K562 (cell line): ENCODE data around the gene CRTC3. TPM values are rescaled to one million over a fixed set of nuclear protein-coding genes. Genes with fewer than 3 reads are reported as not detected.

Experiments used
- ATAC-seq: fragments of 200-7000 bp; cut with Tn5 transposase; 3 replicates; pipeline ENCODE4 v1.9.1; 2020; ENCODE audit warnings: moderate library complexity
- BruUV-seq: library from RNA; stranded (reverse); fragments of 400-500 nt; replicated peaks from 2 replicates; lab custom pipeline; 2021; lab: Mats Ljungman, UMichigan
- CTCF ChIA-PET: fragments of 300-600 bp; formaldehyde crosslinking; extraction: SDS; loops from one replicate; lab custom pipeline; 2021; ENCODE audit warnings: low intra/inter-chr PET ratio; lab: Yijun Ruan, JAX
- POLR2A ChIA-PET: fragments of 300-600, 350-650 bp; sonication (Branson Sonifier 250); formaldehyde crosslinking; extraction: SDS; loops from one replicate; lab custom pipeline; 2021; ENCODE audit warnings: antibody characterized with exemption, inconsistent platforms; lab: Yijun Ruan, JAX
- DNase-seq, 4 experiments: peaks; one replicate each; pipeline versions ENCODE4 v3.0.0 to v3.0.0-alpha.2; 2011 to 2018; ENCODE audit warnings: low spot score in 3 of 4, mixed read lengths in 3 of 4; ENCODE audit errors: extremely low read depth in 1 of 4
- FAIRE-seq: peaks from 2 replicates; lab custom pipeline; 2011; peaks lifted over from hg19 to GRCh38; lab: Jason Lieb, UNC
- H2AFZ ChIP-seq: 2 replicates; pipeline ENCODE4 v1.6.0; 2011; ENCODE audit warnings: low read depth, low read length, control low read depth, inconsistent platforms
- H3K27ac ChIP-seq: fragments of 200-600 bp; 3 replicates; pipeline ENCODE4 v1.8.0; 2011; ENCODE audit warnings: low read depth, mild to moderate bottlenecking, control low read depth, inconsistent platforms, low read length, moderate library complexity, mixed read lengths; ENCODE audit errors: extremely low read depth
- H3K27me3 ChIP-seq, 2 experiments: fragments of 300-600 bp in 1 of 2; 2 replicates in 1 of 2; 3 replicates in 1 of 2; pipeline versions ENCODE4 v1.6.0 to v1.8.0; 2011; ENCODE audit warnings: inconsistent platforms in 2 of 2, low read length in 2 of 2, mild to moderate bottlenecking in 1 of 2, mixed read lengths in 1 of 2, moderate library complexity in 1 of 2; ENCODE audit not compliant: control insufficient read depth in 2 of 2, insufficient read depth in 2 of 2
- H3K36me3 ChIP-seq: fragments of 300-600 bp; 3 replicates; pipeline ENCODE4 v1.8.0; 2011; ENCODE audit warnings: mild to moderate bottlenecking, low read length, inconsistent platforms; ENCODE audit not compliant: control insufficient read depth, insufficient read depth
- H3K4me1 ChIP-seq, 2 experiments: fragments of 200-600 bp in 1 of 2; replicated peaks in 1 of 2; 2 replicates in 1 of 2; 3 replicates in 1 of 2; pipeline versions ENCODE4 v1.5.1 to v1.8.0; 2011; ENCODE audit warnings: inconsistent platforms in 2 of 2, low read length in 2 of 2, mild to moderate bottlenecking in 1 of 2, mixed read lengths in 1 of 2, moderate library complexity in 1 of 2; ENCODE audit not compliant: control insufficient read depth in 2 of 2, insufficient read depth in 2 of 2
- H3K4me2 ChIP-seq: 2 replicates; pipeline ENCODE4 v1.6.1; 2011; ENCODE audit warnings: low read length, control low read depth, inconsistent platforms, mixed read lengths; ENCODE audit not compliant: insufficient read depth
- H3K4me3 ChIP-seq: fragments of 200-600 bp; sonication (generic), shearing (Covaris generic); 2 replicates; pipeline ENCODE4 v1.5.1; 2016; ENCODE audit warnings: control low read depth, inconsistent platforms
- H3K79me2 ChIP-seq: fragments of 200-600 bp; 3 replicates; pipeline ENCODE4 v1.8.0; 2011; ENCODE audit warnings: low read length, inconsistent platforms; ENCODE audit not compliant: control insufficient read depth, insufficient read depth
- H3K9ac ChIP-seq, 2 experiments: 2 replicates each; pipeline versions ENCODE4 v1.6.0 to v1.6.1; 2011; ENCODE audit warnings: low read depth in 2 of 2, low read length in 2 of 2, control low read depth in 1 of 2, inconsistent platforms in 1 of 2, mild to moderate bottlenecking in 1 of 2, mixed read lengths in 1 of 2; ENCODE audit not compliant: insufficient read depth in 1 of 2
- H3K9me1 ChIP-seq: one replicate; pipeline ENCODE4 v1.6.0; 2011; ENCODE audit warnings: inconsistent platforms, mild to moderate bottlenecking, low read length, moderate library complexity; ENCODE audit not compliant: control insufficient read depth, insufficient read depth
- H3K9me3 ChIP-seq: replicated peaks from 2 replicates; pipeline ENCODE4 v1.5.1; 2011; ENCODE audit warnings: low read depth, low read length, inconsistent platforms; ENCODE audit not compliant: control insufficient read depth, insufficient read depth
- H4K20me1 ChIP-seq: replicated peaks from 2 replicates; pipeline ENCODE4 v1.6.1; 2011; ENCODE audit warnings: low read length, inconsistent platforms, mixed read lengths; ENCODE audit not compliant: control insufficient read depth, insufficient read depth
- HMBOX1 ChIP-seq: sonication (generic); IDR thresholded peaks from 2 replicates; pipeline ENCODE4 v1.6.1; 2016
- IRF1 ChIP-seq: sonication (generic); formaldehyde crosslinking; IDR thresholded peaks from 2 replicates; pipeline ENCODE4 v1.8.0; 2022; ENCODE audit warnings: missing genetic modification reagents, mild to moderate bottlenecking, borderline replicate concordance
- TSHZ1 ChIP-seq: fragments of 250-450 bp; sonication (Bioruptor Pico); IDR thresholded peaks from 2 replicates; pipeline ENCODE4 v1.4.0; 2020; ENCODE audit warnings: mild to moderate bottlenecking, moderate library complexity
- WGBS: fragments of 100-300 bp; shearing (Covaris generic); methylation state at CpG from one replicate; pipeline ENCODE4 v1.1.6; 2016; ENCODE audit warnings: low coverage, mixed read lengths; ENCODE audit not compliant: insufficient coverage; ENCODE audit errors: missing lambda C conversion rate; 5-methylcytosine and 5-hydroxymethylcytosine counted together
- in situ Hi-C: fragments of 300-500 bp; cut with MboI; formaldehyde crosslinking; loops from 4 replicates; pipeline ENCODE4 v1.15.0; 2018; ENCODE audit warnings: inconsistent platforms, mixed read lengths
- intact Hi-C: fragments of 100-400 bp; cut with micrococcal nuclease; formaldehyde crosslinking; loops from 2 replicates; pipeline ENCODE4 v1.14.2; 2022
- polyA plus RNA-seq, 8 experiments: library from polyadenylated mRNA; depleted of rRNA in 4 of 8; stranded (reverse) in 5 of 8; unstranded in 3 of 8; fragments of >200 nt; fragmentation: Nextera tagmentation in 2 of 8; fragmentation: Illumina TruSeq in 1 of 8; extraction: Ambion mirVana in 2 of 8; extraction: Trizol in 1 of 8; gene quantifications; 2 replicates each; pipeline versions ENCODE4 v1.2.1 to v1.2.3, GENCODE V29; 2011 to 2014; ENCODE audit warnings: inconsistent platforms in 1 of 8, missing spikeins in 1 of 8
- total RNA-seq, 7 experiments: library from RNA; depleted of rRNA in 6 of 7; stranded (reverse); fragments of >200 nt in 6 of 7; fragmentation: Illumina TruSeq in 2 of 7; extraction: Trizol in 2 of 7; gene quantifications; 2 replicates each; pipeline versions ENCODE4 v1.2.1 to v1.2.3, GENCODE V29; 2011 to 2021; ENCODE audit warnings: low replicate concordance in 1 of 7

CRTC3 gene
- total and polyA plus RNA-seq, 9 of the 15 experiments (the other 6 are each of a cell fraction or from before 2014, with no cell fraction given) = 1.2 to 19.0 (median 11.6) TPM

GRCh38 chr15:90560229-90560776 is 30.6 kb downstream of the CRTC3 start (continued):
- no peak for TF ChIP-seq TSHZ1

- 0 out of 2 replicates have a peak, but pooled peaks have one; percentile 6 for TF ChIP-seq HMBOX1
- no peak for TF ChIP-seq IRF1
- TF ChIP-seq, all 486 proteins: peak for 1
- H3K9ac ChIP-seq = no peak overlapping the region
Measured at GRCh38 chr15:90561344-90562244, 31.9 kb downstream of the CRTC3 start.

More at GRCh38 chr15:90561344-90562244, 31.9 kb downstream of the CRTC3 start:
- no peak overlapping the region for H3K27ac ChIP-seq
- 63% methylated on average over 5 of the region's 5 CpGs for WGBS
- POLR2A ChIA-PET = interaction anchor here (0.7 to 2.1 kb wide), 6 partner anchors 9 to 29 kb away, joined by 3 to 6 read pairs (median 3); no protein-coding TSS in a partner anchor
- no peaks in the 10 kb centered on the region; the same call in none of the 2 replicates for H4K20me1 ChIP-seq
- H3K27me3 ChIP-seq = no peaks in the 10 kb centered on the region
- H2AFZ ChIP-seq = no peak overlapping the region
- no peak overlapping the region for H3K4me3 ChIP-seq
- in situ Hi-C loops = no loop called here
- peaks cover 6% of the 10 kb centered on the region; the same call in 2 of the 3 replicates for H3K79me2 ChIP-seq
- no peak for DNase-seq
- no peak for ATAC-seq
- no peak for FAIRE-seq
- intact Hi-C loops = no loop called here
- no TSS peak for BruUV-seq
- H3K9me1 ChIP-seq = no peaks in the 10 kb centered on the region
- no peak overlapping the region for H3K4me2 ChIP-seq
- peaks cover 19 to 20% of the 10 kb centered on the region in 2 experiments for H3K4me1 ChIP-seq
- no peaks in the 10 kb centered on the region for H3K9me3 ChIP-seq
- CTCF ChIA-PET = no interaction called here
- no peaks in the 10 kb centered on the region for H3K36me3 ChIP-seq
